K562 (cell line): Measurements from ENCODE around the gene KCNK6.

ENCODE experiments used
- BDP1 ChIP-seq: IDR thresholded peaks from 3 replicates; pipeline ENCODE4 v1.6.1; 2011; ENCODE audit not compliant: insufficient read length, insufficient read depth
- BRCA1 ChIP-seq, 2 experiments: fragments of 450-650 bp in 1 of 2; sonication (generic) in 1 of 2; formaldehyde crosslinking in 1 of 2; IDR thresholded peaks; 2 replicates each; pipeline versions ENCODE4 v1.5.0 to v1.6.1; 2017 to 2020; ENCODE audit warnings: mild to moderate bottlenecking in 1 of 2, missing genetic modification reagents in 1 of 2
- CREM ChIP-seq: IDR thresholded peaks from 2 replicates; pipeline ENCODE4 v1.6.1; 2014; ENCODE audit warnings: antibody characterized with exemption, low read depth
- HNRNPK ChIP-seq: fragments of 200-400 bp; formaldehyde crosslinking; IDR thresholded peaks from one replicate; pipeline ENCODE4 v1.6.1; 2018; ENCODE audit warnings: mild to moderate bottlenecking, low read depth, low read length; ENCODE audit not compliant: poor library complexity, severe bottlenecking
- RB1 ChIP-seq: fragments of 450-650 bp; IDR thresholded peaks from 2 replicates; pipeline ENCODE4 v1.6.1; 2017; ENCODE audit warnings: low read depth, mild to moderate bottlenecking
- SETDB1 ChIP-seq: IDR thresholded peaks from one replicate; pipeline ENCODE4 v1.6.1; 2012; ENCODE audit warnings: low read length, control low read depth, inconsistent platforms
- TARDBP ChIP-seq: fragments of 450-650 bp; IDR thresholded peaks from 2 replicates; pipeline ENCODE4 v1.6.1; 2016
- TF ChIP-seq, protein P1 (sequence below), 3 experiments: IDR thresholded peaks in 2 of 3; conservative IDR thresholded peaks in 1 of 3; 2 replicates each; pipeline ENCODE4 v1.5.1; 2011 to 2012; ENCODE audit warnings: low read length in 3 of 3, mild to moderate bottlenecking in 3 of 3, control low read depth in 2 of 3, improper control_type of control experiment in 1 of 3, inconsistent platforms in 1 of 3, low read depth in 1 of 3, mixed read lengths in 1 of 3, moderate library complexity in 1 of 3; ENCODE audit not compliant: insufficient read depth in 2 of 3
- TF ChIP-seq, protein P2 (sequence below): IDR thresholded peaks from 3 replicates; pipeline ENCODE4 v1.6.1; 2011; ENCODE audit warnings: borderline replicate concordance, mild to moderate bottlenecking, moderate library complexity; ENCODE audit not compliant: insufficient read length; ENCODE audit errors: extremely low read depth
- TF ChIP-seq, protein P3 (sequence below): sonication (generic); formaldehyde crosslinking; IDR thresholded peaks from 2 replicates; pipeline ENCODE4 v1.4.0; 2020; ENCODE audit warnings: mild to moderate bottlenecking, missing genetic modification reagents

DNA sequence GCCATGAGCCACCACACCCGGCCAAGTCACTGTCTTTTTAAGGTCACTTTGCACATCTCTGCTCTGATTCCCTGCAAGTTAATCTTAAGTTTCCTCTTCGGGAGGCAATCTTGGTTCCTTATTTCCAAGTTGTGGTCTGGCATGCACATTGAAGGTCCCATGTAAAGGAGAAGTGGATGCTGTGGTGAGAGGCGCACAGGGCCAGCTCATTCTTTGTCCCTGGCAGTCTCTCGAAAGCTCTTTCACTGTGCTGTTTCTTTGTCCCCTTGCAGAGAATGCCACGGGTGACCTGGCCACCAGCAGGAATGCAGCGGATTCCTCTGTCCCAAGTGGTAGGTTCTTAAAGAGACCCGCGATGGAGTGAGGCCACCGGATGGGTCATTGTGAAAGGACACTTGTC, 32.0 kb upstream of the KCNK6 start:
- TF ChIP-seq BRCA1 (IDR thresholded peaks at IDR 0.05), result no peak
- TF ChIP-seq BRCA1 (CRISPR knock-in tag; IDR thresholded peaks at IDR 0.05), result no peak
- TF ChIP-seq BDP1, result no peak
- no peak for TF ChIP-seq SETDB1
- no peak for TF ChIP-seq HNRNPK
- TF ChIP-seq, protein P1, sequence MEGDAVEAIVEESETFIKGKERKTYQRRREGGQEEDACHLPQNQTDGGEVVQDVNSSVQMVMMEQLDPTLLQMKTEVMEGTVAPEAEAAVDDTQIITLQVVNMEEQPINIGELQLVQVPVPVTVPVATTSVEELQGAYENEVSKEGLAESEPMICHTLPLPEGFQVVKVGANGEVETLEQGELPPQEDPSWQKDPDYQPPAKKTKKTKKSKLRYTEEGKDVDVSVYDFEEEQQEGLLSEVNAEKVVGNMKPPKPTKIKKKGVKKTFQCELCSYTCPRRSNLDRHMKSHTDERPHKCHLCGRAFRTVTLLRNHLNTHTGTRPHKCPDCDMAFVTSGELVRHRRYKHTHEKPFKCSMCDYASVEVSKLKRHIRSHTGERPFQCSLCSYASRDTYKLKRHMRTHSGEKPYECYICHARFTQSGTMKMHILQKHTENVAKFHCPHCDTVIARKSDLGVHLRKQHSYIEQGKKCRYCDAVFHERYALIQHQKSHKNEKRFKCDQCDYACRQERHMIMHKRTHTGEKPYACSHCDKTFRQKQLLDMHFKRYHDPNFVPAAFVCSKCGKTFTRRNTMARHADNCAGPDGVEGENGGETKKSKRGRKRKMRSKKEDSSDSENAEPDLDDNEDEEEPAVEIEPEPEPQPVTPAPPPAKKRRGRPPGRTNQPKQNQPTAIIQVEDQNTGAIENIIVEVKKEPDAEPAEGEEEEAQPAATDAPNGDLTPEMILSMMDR (IDR thresholded peaks at IDR 0.05 in 2 of 3, conservative IDR thresholded peaks at IDR 0.05 in 1 of 3; ENCODE audit: insufficient read depth in 2 of 3, low read depth in 1 of 3, low read length in 3 of 3), result no peak
- TF ChIP-seq CREM, result no peak
- TF ChIP-seq RB1, result no peak
- TF ChIP-seq, protein P2, sequence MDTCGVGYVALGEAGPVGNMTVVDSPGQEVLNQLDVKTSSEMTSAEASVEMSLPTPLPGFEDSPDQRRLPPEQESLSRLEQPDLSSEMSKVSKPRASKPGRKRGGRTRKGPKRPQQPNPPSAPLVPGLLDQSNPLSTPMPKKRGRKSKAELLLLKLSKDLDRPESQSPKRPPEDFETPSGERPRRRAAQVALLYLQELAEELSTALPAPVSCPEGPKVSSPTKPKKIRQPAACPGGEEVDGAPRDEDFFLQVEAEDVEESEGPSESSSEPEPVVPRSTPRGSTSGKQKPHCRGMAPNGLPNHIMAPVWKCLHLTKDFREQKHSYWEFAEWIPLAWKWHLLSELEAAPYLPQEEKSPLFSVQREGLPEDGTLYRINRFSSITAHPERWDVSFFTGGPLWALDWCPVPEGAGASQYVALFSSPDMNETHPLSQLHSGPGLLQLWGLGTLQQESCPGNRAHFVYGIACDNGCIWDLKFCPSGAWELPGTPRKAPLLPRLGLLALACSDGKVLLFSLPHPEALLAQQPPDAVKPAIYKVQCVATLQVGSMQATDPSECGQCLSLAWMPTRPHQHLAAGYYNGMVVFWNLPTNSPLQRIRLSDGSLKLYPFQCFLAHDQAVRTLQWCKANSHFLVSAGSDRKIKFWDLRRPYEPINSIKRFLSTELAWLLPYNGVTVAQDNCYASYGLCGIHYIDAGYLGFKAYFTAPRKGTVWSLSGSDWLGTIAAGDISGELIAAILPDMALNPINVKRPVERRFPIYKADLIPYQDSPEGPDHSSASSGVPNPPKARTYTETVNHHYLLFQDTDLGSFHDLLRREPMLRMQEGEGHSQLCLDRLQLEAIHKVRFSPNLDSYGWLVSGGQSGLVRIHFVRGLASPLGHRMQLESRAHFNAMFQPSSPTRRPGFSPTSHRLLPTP, result no peak
- TF ChIP-seq TARDBP, result no peak
- TF ChIP-seq, protein P3, sequence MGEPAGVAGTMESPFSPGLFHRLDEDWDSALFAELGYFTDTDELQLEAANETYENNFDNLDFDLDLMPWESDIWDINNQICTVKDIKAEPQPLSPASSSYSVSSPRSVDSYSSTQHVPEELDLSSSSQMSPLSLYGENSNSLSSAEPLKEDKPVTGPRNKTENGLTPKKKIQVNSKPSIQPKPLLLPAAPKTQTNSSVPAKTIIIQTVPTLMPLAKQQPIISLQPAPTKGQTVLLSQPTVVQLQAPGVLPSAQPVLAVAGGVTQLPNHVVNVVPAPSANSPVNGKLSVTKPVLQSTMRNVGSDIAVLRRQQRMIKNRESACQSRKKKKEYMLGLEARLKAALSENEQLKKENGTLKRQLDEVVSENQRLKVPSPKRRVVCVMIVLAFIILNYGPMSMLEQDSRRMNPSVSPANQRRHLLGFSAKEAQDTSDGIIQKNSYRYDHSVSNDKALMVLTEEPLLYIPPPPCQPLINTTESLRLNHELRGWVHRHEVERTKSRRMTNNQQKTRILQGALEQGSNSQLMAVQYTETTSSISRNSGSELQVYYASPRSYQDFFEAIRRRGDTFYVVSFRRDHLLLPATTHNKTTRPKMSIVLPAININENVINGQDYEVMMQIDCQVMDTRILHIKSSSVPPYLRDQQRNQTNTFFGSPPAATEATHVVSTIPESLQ (CRISPR knock-in tag), result no peak
